ENCODE data around the gene ZGLP1. TPM values are rescaled to one million over a fixed set of nuclear protein-coding genes. Genes with fewer than 3 reads are reported as not detected.

The ZGLP1 gene
- total RNA-seq, 1 donor from 2014 or later: 1.6 TPM

DNA sequence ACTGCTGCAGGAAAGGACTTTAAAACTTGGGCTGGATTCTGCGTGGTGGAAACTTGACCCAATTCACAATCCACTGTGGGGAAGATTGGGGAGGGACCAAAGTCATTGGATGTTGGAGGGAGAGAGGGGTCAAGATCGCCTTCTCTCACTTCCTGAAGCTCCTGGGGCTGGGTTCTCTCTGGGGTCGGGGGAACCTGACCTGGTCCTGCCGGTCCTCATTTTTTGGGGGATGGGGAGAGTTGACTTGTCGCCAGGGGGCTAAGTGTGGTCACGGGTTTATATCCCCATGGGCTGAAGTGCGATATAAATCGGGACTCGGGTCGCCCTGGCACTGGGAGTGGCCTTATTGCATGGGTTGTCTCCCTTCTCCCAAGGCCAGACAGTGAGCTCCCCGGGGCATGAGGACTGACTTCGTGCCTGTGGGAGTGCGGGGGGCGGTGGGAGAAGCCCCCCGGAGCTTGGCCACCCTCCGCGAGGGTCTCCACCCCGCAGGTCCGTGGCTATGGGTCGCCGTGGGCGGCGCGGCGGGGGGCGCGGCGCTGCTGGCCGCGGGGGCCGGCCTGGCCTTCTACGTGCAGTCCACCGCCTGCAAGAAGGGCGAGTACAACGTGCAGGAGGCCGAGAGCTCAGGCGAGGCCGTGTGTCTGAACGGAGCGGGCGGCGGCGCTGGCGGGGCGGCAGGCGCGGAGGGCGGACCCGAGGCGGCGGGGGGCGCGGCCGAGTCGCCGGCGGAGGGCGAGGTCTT is 13.6 kb downstream of the ZGLP1 start:
- FAIRE-seq: no peak
- DNase-seq (ENCODE audit: low spot score in 2 of 2): no peak

DNA sequence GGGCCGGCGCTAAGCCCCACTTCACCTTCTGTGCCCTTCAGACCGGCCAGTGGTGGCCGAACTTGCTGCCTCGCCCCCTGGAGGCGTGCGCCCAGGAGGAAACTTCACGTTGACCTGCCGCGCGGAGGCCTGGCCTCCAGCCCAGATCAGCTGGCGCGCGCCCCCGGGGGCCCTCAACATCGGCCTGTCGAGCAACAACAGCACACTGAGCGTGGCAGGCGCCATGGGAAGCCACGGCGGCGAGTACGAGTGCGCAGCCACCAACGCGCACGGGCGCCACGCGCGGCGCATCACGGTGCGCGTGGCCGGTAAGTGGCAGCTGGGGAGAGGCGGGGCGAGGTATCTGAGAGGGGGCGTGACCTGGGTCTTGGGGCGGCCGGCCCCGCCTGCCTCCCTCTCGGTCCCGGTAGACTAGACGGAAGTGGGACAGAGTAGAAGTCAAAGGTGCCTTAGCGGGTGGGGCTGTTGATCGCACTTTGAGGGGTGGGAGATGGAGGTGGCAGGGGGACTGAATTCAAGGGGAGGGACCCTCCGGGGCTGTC is 14.2 kb downstream of the ZGLP1 start:
- no peak for FAIRE-seq
- DNase-seq (ENCODE audit: low spot score in 2 of 2): no peak

- FAIRE-seq (no peak), DNase-seq (ENCODE audit: low spot score in 2 of 2) (no peak)
Measured at GRCh38 chr19:10294368-10294697, 15.3 kb downstream of the ZGLP1 start.

- FAIRE-seq (no peak), DNase-seq (ENCODE audit: low spot score in 2 of 2) (no peak)
Measured at GRCh38 chr19:10293637-10294367, 15.8 kb downstream of the ZGLP1 start.

GRCh38 chr19:10292789-10293636 is 16.6 kb downstream of the ZGLP1 start:
- DNase-seq (ENCODE audit: low spot score in 2 of 2) (no peak), FAIRE-seq (no peak)

GRCh38 chr19:10292206-10292788 is 17.3 kb downstream of the ZGLP1 start:
- no peak for FAIRE-seq

DNA sequence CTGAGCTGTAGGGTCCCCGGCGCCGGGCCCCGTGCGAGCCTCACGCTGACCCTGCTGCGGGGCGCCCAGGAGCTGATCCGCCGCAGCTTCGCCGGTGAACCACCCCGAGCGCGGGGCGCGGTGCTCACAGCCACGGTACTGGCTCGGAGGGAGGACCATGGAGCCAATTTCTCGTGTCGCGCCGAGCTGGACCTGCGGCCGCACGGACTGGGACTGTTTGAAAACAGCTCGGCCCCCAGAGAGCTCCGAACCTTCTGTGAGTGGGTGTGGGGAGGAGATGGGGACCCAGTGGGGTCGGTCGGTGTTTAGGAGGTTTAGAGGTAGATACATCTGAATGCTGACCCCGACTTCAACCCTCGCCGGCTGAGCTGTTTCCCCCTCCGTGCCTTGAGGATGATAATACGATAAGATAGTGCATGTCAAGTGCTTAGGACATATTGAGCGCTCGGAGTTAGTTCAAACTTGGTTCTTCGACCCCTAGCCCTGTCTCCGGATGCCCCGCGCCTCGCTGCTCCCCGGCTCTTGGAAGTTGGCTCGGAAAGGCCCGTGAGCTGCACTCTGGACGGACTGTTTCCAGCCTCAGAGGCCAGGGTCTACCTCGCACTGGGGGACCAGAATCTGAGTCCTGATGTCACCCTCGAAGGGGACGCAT is 17.9 kb downstream of the ZGLP1 start:
- DNase-seq (ENCODE audit: low spot score in 2 of 2) (no peak), FAIRE-seq (no peak)

More at GRCh38 chr19:10292206-10292788, 17.3 kb downstream of the ZGLP1 start:
- DNase-seq (ENCODE audit: low spot score in 2 of 2): peak in 1 of 2 donors; percentile 71

DNA sequence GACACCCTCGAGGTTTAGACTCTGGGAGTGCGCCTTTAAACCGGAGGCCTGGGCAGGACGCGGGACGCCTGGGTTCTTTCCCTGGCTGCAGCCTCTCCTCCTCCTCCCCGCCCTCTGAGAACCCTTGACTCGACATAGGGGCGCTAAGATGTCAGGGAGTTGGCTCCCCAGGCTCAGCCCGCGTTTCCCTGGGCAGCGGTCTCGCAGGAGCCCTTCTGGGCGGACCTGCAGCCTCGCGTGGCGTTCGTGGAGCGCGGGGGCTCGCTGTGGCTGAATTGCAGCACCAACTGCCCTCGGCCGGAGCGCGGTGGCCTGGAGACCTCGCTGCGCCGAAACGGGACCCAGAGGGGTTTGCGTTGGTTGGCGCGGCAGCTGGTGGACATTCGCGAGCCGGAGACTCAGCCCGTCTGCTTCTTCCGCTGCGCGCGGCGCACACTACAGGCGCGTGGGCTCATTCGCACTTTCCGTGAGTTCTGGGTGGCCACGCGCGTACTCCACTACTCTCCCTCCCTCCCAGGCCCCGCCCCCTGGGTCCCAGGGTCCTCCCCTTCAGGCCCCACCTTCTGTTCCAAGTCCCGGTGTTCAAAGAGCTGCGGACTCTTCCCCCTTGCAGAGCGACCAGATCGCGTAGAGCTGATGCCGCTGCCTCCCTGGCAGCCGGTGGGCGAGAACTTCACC is 18.6 kb downstream of the ZGLP1 start:
- no peak for FAIRE-seq
- no peak for DNase-seq (ENCODE audit: low spot score in 2 of 2)

GRCh38 chr19:10290357-10290875 is 19.2 kb downstream of the ZGLP1 start:
- DNase-seq (ENCODE audit: low spot score in 2 of 2) (no peak), FAIRE-seq (no peak)

GRCh38 chr19:10289836-10290356 is 19.7 kb downstream of the ZGLP1 start, which contains the start of gene ICAM5:
ICAM5 (plus strand) TSS chr19:10289952; CDS start chr19:10290044, 92 bp downstream.
- DNase-seq (ENCODE audit: low spot score in 2 of 2): no peak

GRCh38 chr19:10289167-10289835 is 20.3 kb downstream of the ZGLP1 start:
- FAIRE-seq: no peak
- DNase-seq (ENCODE audit: low spot score in 2 of 2): no peak

More at GRCh38 chr19:10289836-10290356, 19.7 kb downstream of the ZGLP1 start, which contains the start of gene ICAM5:
- FAIRE-seq: no peak

DNA sequence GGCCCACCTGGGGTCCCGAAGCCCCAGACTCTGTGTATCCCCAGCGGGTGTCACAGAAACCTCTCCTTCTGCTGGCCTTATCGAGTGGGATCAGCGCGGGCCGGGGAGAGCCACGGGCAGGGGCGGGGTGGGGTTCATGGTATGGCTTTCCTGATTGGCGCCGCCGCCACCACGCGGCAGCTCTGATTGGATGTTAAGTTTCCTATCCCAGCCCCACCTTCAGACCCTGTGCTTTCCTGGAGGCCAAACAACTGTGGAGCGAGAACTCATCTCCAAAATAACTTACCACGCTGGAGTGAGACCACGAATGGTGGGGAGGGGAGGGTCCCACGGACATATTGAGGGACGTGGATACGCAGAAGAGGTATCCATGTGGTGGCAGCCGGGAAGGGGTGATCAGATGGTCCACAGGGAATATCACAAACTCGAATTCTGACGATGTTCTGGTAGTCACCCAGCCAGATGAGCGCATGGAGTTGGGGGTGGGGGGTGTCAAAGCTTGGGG is 20.9 kb downstream of the ZGLP1 start:
- no peak for FAIRE-seq

GRCh38 chr19:10286803-10287737 is 22.5 kb downstream of the ZGLP1 start, which contains the start of gene ICAM4:
ICAM4 (plus strand) TSS chr19:10286955; CDS start chr19:10287013, 58 bp downstream.
- no peak for DNase-seq (ENCODE audit: low spot score in 2 of 2)
- no peak for FAIRE-seq

More for the DNA sequence above, 20.9 kb downstream of the ZGLP1 start:
- DNase-seq (ENCODE audit: low spot score in 2 of 2): no peak

DNA sequence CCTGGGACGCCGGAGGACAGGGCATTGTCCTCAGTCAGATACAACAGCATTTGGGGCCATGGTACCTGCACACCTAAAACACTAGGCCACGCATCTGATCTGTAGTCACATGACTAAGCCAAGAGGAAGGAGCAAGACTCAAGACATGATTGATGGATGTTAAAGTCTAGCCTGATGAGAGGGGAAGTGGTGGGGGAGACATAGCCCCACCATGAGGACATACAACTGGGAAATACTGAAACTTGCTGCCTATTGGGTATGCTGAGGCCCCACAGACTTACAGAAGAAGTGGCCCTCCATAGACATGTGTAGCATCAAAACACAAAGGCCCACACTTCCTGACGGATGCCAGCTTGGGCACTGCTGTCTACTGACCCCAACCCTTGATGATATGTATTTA is 24.2 kb downstream of the ZGLP1 start:
- FAIRE-seq: no peak

DNA sequence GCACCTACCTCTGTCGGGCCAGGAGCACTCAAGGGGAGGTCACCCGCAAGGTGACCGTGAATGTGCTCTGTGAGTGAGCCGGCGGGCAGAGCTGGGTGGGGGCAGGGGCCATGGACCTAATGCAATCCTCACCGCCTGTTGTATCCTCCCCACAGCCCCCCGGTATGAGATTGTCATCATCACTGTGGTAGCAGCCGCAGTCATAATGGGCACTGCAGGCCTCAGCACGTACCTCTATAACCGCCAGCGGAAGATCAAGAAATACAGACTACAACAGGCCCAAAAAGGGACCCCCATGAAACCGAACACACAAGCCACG is 24.7 kb downstream of the ZGLP1 start:
- no peak for FAIRE-seq
- DNase-seq (ENCODE audit: low spot score in 2 of 2): no peak

More for the DNA sequence above, 24.2 kb downstream of the ZGLP1 start:
- no peak for DNase-seq (ENCODE audit: low spot score in 2 of 2)

DNA sequence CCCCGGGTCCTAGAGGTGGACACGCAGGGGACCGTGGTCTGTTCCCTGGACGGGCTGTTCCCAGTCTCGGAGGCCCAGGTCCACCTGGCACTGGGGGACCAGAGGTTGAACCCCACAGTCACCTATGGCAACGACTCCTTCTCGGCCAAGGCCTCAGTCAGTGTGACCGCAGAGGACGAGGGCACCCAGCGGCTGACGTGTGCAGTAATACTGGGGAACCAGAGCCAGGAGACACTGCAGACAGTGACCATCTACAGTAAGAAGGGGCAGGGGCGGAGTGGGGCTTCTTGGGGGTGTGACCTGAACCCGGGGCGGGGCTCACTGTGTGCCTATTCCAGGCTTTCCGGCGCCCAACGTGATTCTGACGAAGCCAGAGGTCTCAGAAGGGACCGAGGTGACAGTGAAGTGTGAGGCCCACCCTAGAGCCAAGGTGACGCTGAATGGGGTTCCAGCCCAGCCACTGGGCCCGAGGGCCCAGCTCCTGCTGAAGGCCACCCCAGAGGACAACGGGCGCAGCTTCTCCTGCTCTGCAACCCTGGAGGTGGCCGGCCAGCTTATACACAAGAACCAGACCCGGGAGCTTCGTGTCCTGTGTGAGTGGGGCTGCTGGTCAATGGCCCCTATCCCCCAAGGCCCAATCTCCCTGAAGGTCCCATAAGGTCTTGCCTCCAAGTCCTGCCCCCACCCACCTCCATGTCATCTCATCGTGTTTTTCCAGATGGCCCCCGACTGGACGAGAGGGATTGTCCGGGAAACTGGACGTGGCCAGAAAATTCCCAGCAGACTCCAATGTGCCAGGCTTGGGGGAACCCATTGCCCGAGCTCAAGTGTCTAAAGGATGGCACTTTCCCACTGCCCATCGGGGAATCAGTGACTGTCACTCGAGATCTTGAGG is 25.3 kb downstream of the ZGLP1 start:
- DNase-seq (ENCODE audit: low spot score in 2 of 2) (no peak), FAIRE-seq (no peak)

Data from frontal cortex (tissue), 4 donors.